Endometrial microvascular endothelial cells (primary cell): ENCODE results near the gene TRIP13. TPM values are rescaled to one million over a fixed set of nuclear protein-coding genes. Genes with fewer than 3 reads are reported as not detected.

Source experiments
- in situ Hi-C: cut with HindIII; loops from 2 replicates; pipeline ENCODE4 v1.10.0; 2017; ENCODE audit warnings: low sequenced_read_pairs, low pct_unique_long_range_greater_than_20kb; ENCODE audit errors: inconsistent ontology term
- total RNA-seq: library from RNA; depleted of rRNA; stranded (reverse); fragments of >200 nt; gene quantifications from one replicate; pipeline ENCODE4 v1.2.3, GENCODE V29; 2015; ENCODE audit errors: inconsistent ontology term

The TRIP13 gene
- total RNA-seq, 1 donor from 2014 or later = 64.1 TPM

GRCh38 chr5:886716-887325 is 5.9 kb upstream of the TRIP13 start:
- in situ Hi-C loops = no loop called here

GRCh38 chr5:887947-888637 is 4.6 kb upstream of the TRIP13 start:
- in situ Hi-C loops = no loop called here

- in situ Hi-C loops = no loop called here
Measured at GRCh38 chr5:888638-889035, 4.0 kb upstream of the TRIP13 start.

GRCh38 chr5:889075-889710 is 3.5 kb upstream of the TRIP13 start:
- in situ Hi-C loops = no loop called here

GRCh38 chr5:891117-891836 is 1.4 kb upstream of the TRIP13 start:
- in situ Hi-C loops = no loop called here

- in situ Hi-C loops = no loop called here
Measured at GRCh38 chr5:891837-892393, 769 bp upstream of the TRIP13 start.

- in situ Hi-C loops = no loop called here
Measured at GRCh38 chr5:893137-893506, 438 bp downstream of the TRIP13 start.

GRCh38 chr5:893711-894110 is 1.0 kb downstream of the TRIP13 start:
- in situ Hi-C loops = no loop called here

GRCh38 chr5:900781-901180 is 8.1 kb downstream of the TRIP13 start:
- in situ Hi-C loops = loop anchor here (10.0 kb wide), 1 partner anchor 236 kb away; no protein-coding TSS in a partner anchor

GRCh38 chr5:902129-902916 is 9.6 kb downstream of the TRIP13 start:
- in situ Hi-C loops = loop anchor here (10.0 kb wide), 1 partner anchor 238 kb away; no protein-coding TSS in a partner anchor

- in situ Hi-C loops = loop anchor here (10.0 kb wide), 1 partner anchor 239 kb away; no protein-coding TSS in a partner anchor
Measured at GRCh38 chr5:903756-904096, 11.0 kb downstream of the TRIP13 start.

GRCh38 chr5:905139-905642 is 12.5 kb downstream of the TRIP13 start:
- in situ Hi-C loops = loop anchor here (10.0 kb wide), 1 partner anchor 240 kb away; no protein-coding TSS in a partner anchor

GRCh38 chr5:907366-907910 is 14.8 kb downstream of the TRIP13 start:
- in situ Hi-C loops = loop anchor here (10.0 kb wide), 1 partner anchor 243 kb away; no protein-coding TSS in a partner anchor

- in situ Hi-C loops = loop anchor here (10.0 kb wide), 1 partner anchor 243 kb away; no protein-coding TSS in a partner anchor
Measured at GRCh38 chr5:908172-908571, 15.5 kb downstream of the TRIP13 start.

- in situ Hi-C loops = loop anchor here (10.0 kb wide), 1 partner anchor 244 kb away; no protein-coding TSS in a partner anchor
Measured at GRCh38 chr5:909086-909485, 16.4 kb downstream of the TRIP13 start.

GRCh38 chr5:909994-910768 is 17.5 kb downstream of the TRIP13 start:
- in situ Hi-C loops = loop anchor here (10.0 kb wide), 1 partner anchor 245 kb away; no protein-coding TSS in a partner anchor

GRCh38 chr5:910769-911160 is 18.1 kb downstream of the TRIP13 start:
- in situ Hi-C loops = no loop called here
